NCI-H1436 (cell line): ENCODE results near the gene ARSB.

Experiments
- DNase-seq: peaks from one replicate; lab custom pipeline; 2025; lab: John Stamatoyannopoulos, UW

ARSB gene

GRCh38 chr5:78837836-78838235 lies 147.3 kb downstream of the ARSB start:
- DNase-seq, result no peak

GRCh38 chr5:78835176-78835575 lies 149.9 kb downstream of the ARSB start:
- DNase-seq, result no peak

- no peak for DNase-seq
Observed at GRCh38 chr5:78833284-78833683, 151.8 kb downstream of the ARSB start.

- DNase-seq, result no peak
Observed at GRCh38 chr5:78830528-78831046, 154.5 kb downstream of the ARSB start.

- no peak for DNase-seq
Observed at GRCh38 chr5:78829811-78830527, 155.1 kb downstream of the ARSB start.

GRCh38 chr5:78827725-78828124 lies 157.4 kb downstream of the ARSB start:
- DNase-seq, result no peak

GRCh38 chr5:78824831-78825281 lies 160.3 kb downstream of the ARSB start:
- no peak for DNase-seq

GRCh38 chr5:78823196-78823595 lies 161.9 kb downstream of the ARSB start:
- no peak for DNase-seq

- DNase-seq, result no peak
Observed at GRCh38 chr5:78821536-78822021, 163.5 kb downstream of the ARSB start.

GRCh38 chr5:78819707-78820106 lies 165.4 kb downstream of the ARSB start:
- no peak for DNase-seq

- no peak for DNase-seq
Observed at GRCh38 chr5:78819166-78819565, 165.9 kb downstream of the ARSB start.

- no peak for DNase-seq
Observed at GRCh38 chr5:78816143-78816765, 168.9 kb downstream of the ARSB start.

- DNase-seq, result no peak
Observed at GRCh38 chr5:78813906-78814530, 171.1 kb downstream of the ARSB start.

- no peak for DNase-seq
Observed at GRCh38 chr5:78813286-78813685, 171.8 kb downstream of the ARSB start.

GRCh38 chr5:78811866-78812265 lies 173.2 kb downstream of the ARSB start:
- DNase-seq, result no peak

GRCh38 chr5:78811121-78811817 lies 173.8 kb downstream of the ARSB start:
- no peak for DNase-seq

GRCh38 chr5:78810098-78810920 lies 174.8 kb downstream of the ARSB start:
- DNase-seq, result no peak

- no peak for DNase-seq
Observed at GRCh38 chr5:78809444-78809843, 175.7 kb downstream of the ARSB start.

GRCh38 chr5:78808818-78809217 lies 176.3 kb downstream of the ARSB start:
- no peak for DNase-seq

- no peak for DNase-seq
Observed at GRCh38 chr5:78808380-78808779, 176.7 kb downstream of the ARSB start.

- DNase-seq, result no peak
Observed at GRCh38 chr5:78806544-78806943, 178.6 kb downstream of the ARSB start.
